GM12892 (cell line): ENCODE results near the gene VPS39.

Experiments used
- POLR2A ChIP-seq: IDR thresholded peaks from 2 replicates; pipeline ENCODE4 v1.6.1; 2011; ENCODE audit warnings: low read depth, low read length, control low read depth
- POLR2AphosphoS5 ChIP-seq: IDR thresholded peaks from 2 replicates; pipeline ENCODE4 v1.6.1; 2011; ENCODE audit warnings: low read depth, low read length, control low read depth
- TAF1 ChIP-seq: IDR thresholded peaks from 2 replicates; pipeline ENCODE4 v1.6.1; 2011; ENCODE audit warnings: low read depth, mild to moderate bottlenecking, control low read depth, low read length, borderline replicate concordance

GRCh38 chr15:42128476-42128875, 79.6 kb downstream of the VPS39 start:
- TF ChIP-seq POLR2A (no peak), TAF1 (no peak), POLR2AphosphoS5 (no peak)
